GM12878 (cell line): ENCODE measurements around the gene LSM14A.

Experiments
- CTCF ChIP-seq, 3 experiments: IDR thresholded peaks in 2 of 3; conservative IDR thresholded peaks in 1 of 3; 2 replicates each; pipeline ENCODE4 v1.5.1; 2011; ENCODE audit warnings: low read depth in 3 of 3, low read length in 3 of 3, mild to moderate bottlenecking in 3 of 3, control low read depth in 2 of 3, moderate library complexity in 2 of 3, inconsistent platforms in 1 of 3, mixed read lengths in 1 of 3; ENCODE audit not compliant: control insufficient read depth in 2 of 3, insufficient read depth in 1 of 3; ENCODE audit errors: extremely low read depth in 1 of 3
- POLR2AphosphoS5 ChIP-seq: IDR thresholded peaks from 2 replicates; pipeline ENCODE4 v1.6.1; 2011; ENCODE audit warnings: mild to moderate bottlenecking, low read length, inconsistent platforms

GRCh38 chr19:34246340-34246739 is 74.0 kb downstream of the LSM14A start:
- no peak for TF ChIP-seq CTCF (IDR thresholded peaks at IDR 0.05 in 2 of 3, conservative IDR thresholded peaks at IDR 0.05 in 1 of 3; ENCODE audit: control insufficient read depth in 2 of 3, extremely low read depth in 1 of 3, insufficient read depth in 1 of 3, low read depth in 3 of 3, low read length in 3 of 3)
- no peak for TF ChIP-seq POLR2AphosphoS5
